HepG2 (cell line): ENCODE results near the gene TYW1B. TPM values are rescaled to one million over a fixed set of nuclear protein-coding genes. Genes with fewer than 3 reads are reported as not detected.
"Not testable (repeated sequence)": the region's sequence is repeated elsewhere in the genome, so short reads cannot be mapped to it uniquely, and the experiment has no call there.

Experiments
- ATAC-seq: fragments of 200-7000 bp; cut with Tn5 transposase; 3 replicates; pipeline ENCODE4 v1.9.1; 2020; ENCODE audit warnings: mild to moderate bottlenecking, moderate library complexity
- BruUV-seq: library from RNA; stranded (reverse); fragments of 400-500 nt; replicated peaks from 2 replicates; lab custom pipeline; 2021; lab: Mats Ljungman, UMichigan
- CTCF ChIA-PET: fragments of 300-600 bp; formaldehyde crosslinking; extraction: SDS; loops from one replicate; lab custom pipeline; 2021; ENCODE audit warnings: low total read pairs, inconsistent platforms, low intra/inter-chr PET ratio; lab: Yijun Ruan, JAX
- POLR2A ChIA-PET: fragments of 350-600 bp; sonication (Branson Sonifier 250); formaldehyde crosslinking; loops from one replicate; lab custom pipeline; 2020; ENCODE audit warnings: antibody characterized with exemption, inconsistent platforms; lab: Yijun Ruan, JAX
- DNase-seq: peaks from one replicate; pipeline ENCODE4 v3.0.0-alpha.2; 2015; ENCODE audit warnings: low spot score
- FAIRE-seq: peaks from 3 replicates; lab custom pipeline; 2011; peaks lifted over from hg19 to GRCh38; lab: Jason Lieb, UNC
- H2AFZ ChIP-seq: one replicate; pipeline ENCODE4 v1.6.1; 2011; ENCODE audit warnings: low read length, inconsistent platforms
- H3K27ac ChIP-seq: fragments of 300-600 bp; 3 replicates; pipeline ENCODE4 v1.8.0; 2011; ENCODE audit warnings: mixed run types, mild to moderate bottlenecking, mixed read lengths, low read length, inconsistent platforms; ENCODE audit not compliant: insufficient read depth; ENCODE audit errors: extremely low read length
- H3K27me3 ChIP-seq, 2 experiments: fragments of 200-600 bp in 1 of 2; 2 replicates in 1 of 2; 3 replicates in 1 of 2; pipeline versions ENCODE4 v1.6.0 to v1.8.0; 2011; ENCODE audit warnings: low read length in 2 of 2, mild to moderate bottlenecking in 2 of 2, moderate library complexity in 2 of 2, inconsistent platforms in 1 of 2; ENCODE audit not compliant: insufficient read depth in 2 of 2, control insufficient read depth in 1 of 2
- H3K36me3 ChIP-seq, 2 experiments: fragments of 200-600 bp in 1 of 2; replicated peaks in 1 of 2; 2 replicates in 1 of 2; 3 replicates in 1 of 2; pipeline versions ENCODE4 v1.5.1 to v1.8.0; 2011; ENCODE audit warnings: low read length in 2 of 2, inconsistent platforms in 1 of 2; ENCODE audit not compliant: insufficient read depth in 2 of 2, control insufficient read depth in 1 of 2
- H3K4me1 ChIP-seq: 2 replicates; pipeline ENCODE4 v1.5.1; 2012; ENCODE audit warnings: low read length, inconsistent platforms; ENCODE audit not compliant: insufficient read depth
- H3K4me2 ChIP-seq: 2 replicates; pipeline ENCODE4 v1.6.0; 2011; ENCODE audit warnings: low read depth, low read length, inconsistent platforms
- H3K4me3 ChIP-seq, 3 experiments: fragments of 200-600 bp in 1 of 3; sonication (generic), shearing (Covaris generic) in 1 of 3; replicated peaks in 1 of 3; 2 replicates each; pipeline ENCODE4 v1.5.1; 2011 to 2016; ENCODE audit warnings: low read length in 3 of 3, inconsistent platforms in 2 of 3, low read depth in 2 of 3, mild to moderate bottlenecking in 2 of 3, control low read depth in 1 of 3, mixed read lengths in 1 of 3; ENCODE audit not compliant: insufficient read depth in 1 of 3
- H3K79me2 ChIP-seq: one replicate; pipeline ENCODE4 v1.6.1; 2011; ENCODE audit warnings: low read length, inconsistent platforms; ENCODE audit not compliant: insufficient read depth
- H3K9ac ChIP-seq: 2 replicates; pipeline ENCODE4 v1.6.0; 2011; ENCODE audit warnings: mild to moderate bottlenecking, low read depth, low read length, inconsistent platforms; ENCODE audit not compliant: insufficient read depth
- H3K9me3 ChIP-seq: 2 replicates; pipeline ENCODE4 v1.5.1; 2012; ENCODE audit warnings: mild to moderate bottlenecking, low read length
- H4K20me1 ChIP-seq: 2 replicates; pipeline ENCODE4 v1.6.0; 2011; ENCODE audit warnings: inconsistent platforms, mild to moderate bottlenecking, low read length, moderate library complexity; ENCODE audit not compliant: insufficient read depth
- ZNF562 ChIP-seq: sonication (generic); formaldehyde crosslinking; IDR thresholded peaks from 2 replicates; pipeline ENCODE4 v1.8.0; 2022; ENCODE audit warnings: missing genetic modification reagents, borderline replicate concordance
- WGBS: methylation state at CpG from one replicate; pipeline ENCODE4 v1.1.6; 2017; ENCODE audit warnings: low lambda C conversion rate; 5-methylcytosine and 5-hydroxymethylcytosine counted together
- in situ Hi-C: cut with HindIII; loops from 2 replicates; pipeline ENCODE4 v1.10.0; 2017; ENCODE audit warnings: low pct_unique_long_range_greater_than_20kb; ENCODE audit not compliant: extremely low pct_ligation_motif_present
- intact Hi-C: fragments of 100-400 bp; cut with micrococcal nuclease; formaldehyde crosslinking; loops from one replicate; pipeline ENCODE4 v1.10.0; 2022; ENCODE audit not compliant: unreplicated experiment
- polyA plus RNA-seq, 8 experiments: library from polyadenylated mRNA; depleted of rRNA in 3 of 8; stranded (reverse) in 7 of 8; unstranded in 1 of 8; fragments of >200 nt; fragmentation: Illumina TruSeq in 4 of 8; extraction: Trizol in 4 of 8; gene quantifications; 2 replicates each; pipeline versions ENCODE4 v1.2.1 to v1.2.3, GENCODE V29; 2011 to 2016; ENCODE audit warnings: low read depth in 4 of 8, missing spikeins in 1 of 8, mixed read lengths in 1 of 8; ENCODE audit not compliant: insufficient read depth in 1 of 8
- total RNA-seq, 5 experiments: library from RNA; depleted of rRNA; stranded (reverse); fragments of >200 nt; fragmentation: Illumina TruSeq; extraction: Trizol; gene quantifications; 2 replicates each; pipeline ENCODE4 v1.2.3, GENCODE V29; 2016; ENCODE audit warnings: low read depth in 1 of 5

TYW1B gene
- total and polyA plus RNA-seq, 2 of the 13 experiments (the other 11 are each of a cell fraction or from before 2014, with no cell fraction given): 2.0 to 5.5 TPM

GRCh38 chr7:72743801-72744200 is 84.2 kb downstream of the TYW1B start:
- FAIRE-seq, BruUV-seq, CTCF ChIA-PET, H3K4me2 ChIP-seq, in situ Hi-C loops, H3K4me1 ChIP-seq, intact Hi-C loops, DNase-seq, H3K27ac ChIP-seq, H3K4me3 ChIP-seq, H4K20me1 ChIP-seq, H3K27me3 ChIP-seq, POLR2A ChIA-PET, H3K36me3 ChIP-seq, H3K9me3 ChIP-seq, H2AFZ ChIP-seq, ATAC-seq, H3K79me2 ChIP-seq, H3K9ac ChIP-seq: not testable (repeated sequence)
- 94% methylated on average over 2 of the region's 2 CpGs for WGBS

GRCh38 chr7:72739716-72740115 is 88.3 kb downstream of the TYW1B start:
- H3K27me3 ChIP-seq, H3K9ac ChIP-seq, H2AFZ ChIP-seq, in situ Hi-C loops, H3K4me2 ChIP-seq, H3K4me3 ChIP-seq, BruUV-seq, FAIRE-seq, H3K36me3 ChIP-seq, DNase-seq, POLR2A ChIA-PET, intact Hi-C loops, H3K27ac ChIP-seq, H3K79me2 ChIP-seq, H3K9me3 ChIP-seq, H4K20me1 ChIP-seq, H3K4me1 ChIP-seq, ATAC-seq, CTCF ChIA-PET: not testable (repeated sequence)
- WGBS: 92% methylated on average over 5 of the region's 11 CpGs

GRCh38 chr7:72735855-72736254 is 92.1 kb downstream of the TYW1B start:
- POLR2A ChIA-PET, DNase-seq, H3K4me1 ChIP-seq, H3K4me3 ChIP-seq, CTCF ChIA-PET, intact Hi-C loops, in situ Hi-C loops, H3K9me3 ChIP-seq, H3K27me3 ChIP-seq, H3K9ac ChIP-seq, H3K4me2 ChIP-seq, H3K79me2 ChIP-seq, H4K20me1 ChIP-seq, FAIRE-seq, H2AFZ ChIP-seq, ATAC-seq, BruUV-seq, H3K27ac ChIP-seq, H3K36me3 ChIP-seq: not testable (repeated sequence)
- 90% methylated on average over 4 of the region's 4 CpGs for WGBS
- TF ChIP-seq ZNF562 (CRISPR knock-in tag): peak; percentile 82; the same call in 1 of the 2 replicates
- TF ChIP-seq, all 625 proteins: peak for 1; not testable (repeated sequence) for 624
